GM12891 (cell line): ENCODE results near the gene INHBE.
"Not testable (repeated sequence)": the region's sequence is repeated elsewhere in the genome, so short reads cannot be mapped to it uniquely, and the experiment has no call there.

Experiments
- PAX5 ChIP-seq: IDR thresholded peaks from 2 replicates; pipeline ENCODE4 v1.6.1; 2011; ENCODE audit warnings: low read length, moderate library complexity, mild to moderate bottlenecking; ENCODE audit not compliant: insufficient read depth, severe bottlenecking
- POLR2AphosphoS5 ChIP-seq: IDR thresholded peaks from 2 replicates; pipeline ENCODE4 v1.6.1; 2011; ENCODE audit warnings: low read depth, low read length, control low read depth
- TAF1 ChIP-seq: IDR thresholded peaks from 2 replicates; pipeline ENCODE4 v1.6.1; 2011; ENCODE audit warnings: low read depth, low read length, control low read depth

DNA sequence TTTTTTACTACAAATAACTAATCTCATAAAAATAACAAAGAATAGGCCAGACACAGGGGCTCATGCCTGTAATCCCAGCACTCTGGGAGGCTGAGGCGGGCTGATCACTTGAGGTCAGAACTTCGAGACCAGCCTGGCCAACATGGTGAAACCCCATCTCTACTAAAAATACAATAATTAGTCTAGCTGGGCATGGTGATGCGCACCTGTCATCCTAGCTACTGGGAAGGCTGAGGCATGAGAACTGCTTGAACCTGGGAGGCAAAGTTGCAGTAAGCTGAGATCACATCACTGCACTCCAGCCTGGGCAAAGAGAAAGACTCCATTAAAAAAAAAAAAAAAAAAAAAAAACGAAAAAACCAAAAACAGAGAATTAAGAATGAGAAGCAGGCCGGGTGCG is 40.9 kb upstream of the INHBE start:
- not testable (repeated sequence) for TF ChIP-seq POLR2AphosphoS5, TAF1, PAX5
